ENCODE measurements around the gene STIM2.

GRCh38 chr4:26991057-26991456 is 130.4 kb downstream of the STIM2 start:
- TF ChIP-seq CTCF (IDR thresholded peaks at IDR 0.05; ENCODE audit: extremely low read depth in 1 of 2, insufficient read depth in 1 of 2, low read depth in 1 of 2, low read length in 2 of 2): no peak
- TF ChIP-seq POLR2AphosphoS5 (IDR thresholded peaks at IDR 0.05; ENCODE audit: insufficient read depth, low read depth, low read length): no peak
- TF ChIP-seq GATA2 (IDR thresholded peaks at IDR 0.05; ENCODE audit: insufficient read depth, insufficient read length, low read depth, low read length): no peak

Data from endothelial cell of umbilical vein (primary cell).